ENCODE measurements around the gene FAM107A. TPM values are rescaled to one million over a fixed set of nuclear protein-coding genes. Genes with fewer than 3 reads are reported as not detected.

The FAM107A gene
- total and polyA plus RNA-seq, 7 donors: 10.8 to 24.0 (median 18.4) TPM

GRCh38 chr3:58584690-58585004 is 7.5 kb upstream of the FAM107A start:
- H3K27me3 ChIP-seq (ENCODE audit: insufficient read depth in 3 of 3, low read length in 2 of 3): peaks cover 0 to 17% (median 7%) of the 10 kb centered on the region in 3 donors
- TF ChIP-seq CTCF (IDR thresholded peaks at IDR 0.05): no peak
- no peaks in the 10 kb centered on the region for H3K4me1 ChIP-seq
- H3K4me3 ChIP-seq: peak overlapping the region; percentile 79
- WGBS, 3 donors: 8 to 20% (median 16%) methylated on average over 10 of the region's 10 CpGs
- intact Hi-C loops (cut with DNase I): no loop called here
- peak in 2 of 4 donors; percentile 6 to 25 for ATAC-seq
- no peak for DNase-seq
- H3K36me3 ChIP-seq (ENCODE audit: insufficient read depth in 1 of 2, low read depth in 1 of 2): no peaks in the 10 kb centered on the region
- no peaks in the 10 kb centered on the region for H3K9me3 ChIP-seq
- H3K27ac ChIP-seq: peak overlapping the region; percentile 65

- no peak for TF ChIP-seq CTCF (IDR thresholded peaks at IDR 0.05)
- Histone ChIP-seq H3K27ac (no peak overlapping the region), H3K27me3 (ENCODE audit: insufficient read depth in 3 of 3, low read length in 2 of 3) (peaks cover 0 to 11% (median 3%) of the 10 kb centered on the region in 3 donors), H3K4me3 (no peak overlapping the region), H3K4me1 (no peaks in the 10 kb centered on the region), H3K9me3 (no peaks in the 10 kb centered on the region), H3K36me3 (ENCODE audit: insufficient read depth in 1 of 2, low read depth in 1 of 2) (no peaks in the 10 kb centered on the region)
- no peak for ATAC-seq
- intact Hi-C loops (cut with DNase I): no loop called here
- WGBS, 3 donors: 45 to 57% (median 50%) methylated on average over 11 of the region's 11 CpGs
- DNase-seq: no peak
Observed at GRCh38 chr3:58581328-58582091, 4.3 kb upstream of the FAM107A start.

GRCh38 chr3:58580826-58581327 is 3.7 kb upstream of the FAM107A start:
- no peak overlapping the region for H3K4me3 ChIP-seq
- TF ChIP-seq CTCF (IDR thresholded peaks at IDR 0.05): no peak
- WGBS, 3 donors: 77 to 82% (median 80%) methylated on average over 4 of the region's 4 CpGs
- peaks cover 0 to 5% (median 0%) of the 10 kb centered on the region in 3 donors for H3K27me3 ChIP-seq (ENCODE audit: insufficient read depth in 3 of 3, low read length in 2 of 3)
- no peaks in the 10 kb centered on the region for H3K4me1 ChIP-seq
- H3K27ac ChIP-seq: no peak overlapping the region
- ATAC-seq (no peak), DNase-seq (no peak)
- H3K36me3 ChIP-seq (ENCODE audit: insufficient read depth in 1 of 2, low read depth in 1 of 2): no peaks in the 10 kb centered on the region
- intact Hi-C loops (cut with DNase I): no loop called here
- no peaks in the 10 kb centered on the region for H3K9me3 ChIP-seq

GRCh38 chr3:58578873-58579272 is 1.7 kb upstream of the FAM107A start:
- TF ChIP-seq CTCF (IDR thresholded peaks at IDR 0.05): no peak
- Histone ChIP-seq H3K27me3 (ENCODE audit: insufficient read depth in 3 of 3, low read length in 2 of 3) (peaks cover 0 to 3% (median 0%) of the 10 kb centered on the region in 3 donors), H3K36me3 (ENCODE audit: insufficient read depth in 1 of 2, low read depth in 1 of 2) (no peaks in the 10 kb centered on the region), H3K4me1 (no peaks in the 10 kb centered on the region), H3K27ac (no peak overlapping the region), H3K4me3 (no peak overlapping the region), H3K9me3 (no peaks in the 10 kb centered on the region)
- no peak for DNase-seq
- no peak for ATAC-seq
- intact Hi-C loops (cut with DNase I): no loop called here
- 95 to 97% (median 97%) methylated on average over 5 of the region's 5 CpGs for WGBS, 3 donors
